Endothelial cell of umbilical vein (primary cell): ENCODE data around the gene ZSWIM7. TPM values are rescaled to one million over a fixed set of nuclear protein-coding genes. Genes with fewer than 3 reads are reported as not detected.

ENCODE experiments used
- BruUV-seq: library from RNA; stranded (reverse); fragments of 400-500 nt; replicated peaks from 2 replicates; lab custom pipeline; 2021; lab: Mats Ljungman, UMichigan
- CTCF ChIA-PET: fragments of 300-600, 350-600 bp; sonication (Branson Sonifier 250); formaldehyde crosslinking; loops from one replicate; lab custom pipeline; 2021; ENCODE audit warnings: antibody characterized with exemption, inconsistent platforms; lab: Charles Lee
- POLR2A ChIA-PET: fragments of 300-600, 350-600 bp; sonication (Branson Sonifier 250); formaldehyde crosslinking; loops from one replicate; lab custom pipeline; 2021; ENCODE audit warnings: antibody characterized with exemption, inconsistent platforms; lab: Charles Lee
- DNase-seq: peaks from one replicate; pipeline ENCODE4 v3.0.0-alpha.2; 2011; ENCODE audit warnings: low read depth, low spot score
- FAIRE-seq: peaks from 2 replicates; lab custom pipeline; 2011; peaks lifted over from hg19 to GRCh38; lab: Jason Lieb, UNC
- H2AFZ ChIP-seq: 2 replicates; pipeline ENCODE4 v1.6.0; 2012; ENCODE audit warnings: low read depth, low read length, control low read depth, inconsistent platforms
- H3K27ac ChIP-seq: 2 replicates; pipeline ENCODE4 v1.5.1; 2011; ENCODE audit warnings: low read depth, mild to moderate bottlenecking, control low read depth, low read length, moderate library complexity; ENCODE audit not compliant: insufficient read depth
- H3K27me3 ChIP-seq, 2 experiments: 2 replicates each; pipeline versions ENCODE4 v1.6.0 to v1.6.1; 2011; ENCODE audit warnings: low read length in 2 of 2, mixed read lengths in 1 of 2; ENCODE audit not compliant: control insufficient read depth in 2 of 2, insufficient read depth in 2 of 2
- H3K36me3 ChIP-seq, 2 experiments: 2 replicates in 1 of 2; 3 replicates in 1 of 2; pipeline ENCODE4 v1.5.1; 2011; ENCODE audit warnings: low read length in 2 of 2, mild to moderate bottlenecking in 1 of 2, moderate library complexity in 1 of 2; ENCODE audit not compliant: control insufficient read depth in 2 of 2, insufficient read depth in 2 of 2; ENCODE audit errors: extremely low read depth in 1 of 2
- H3K4me1 ChIP-seq: 3 replicates; pipeline ENCODE4 v1.5.1; 2011; ENCODE audit warnings: mild to moderate bottlenecking, low read length; ENCODE audit not compliant: control insufficient read depth, insufficient read depth; ENCODE audit errors: extremely low read depth
- H3K4me2 ChIP-seq: 2 replicates; pipeline ENCODE4 v1.6.1; 2011; ENCODE audit warnings: low read length, control low read depth, mixed read lengths; ENCODE audit not compliant: insufficient read depth
- H3K4me3 ChIP-seq, 3 experiments: fragments of 200-600 bp in 1 of 3; sonication (generic), shearing (Covaris generic) in 1 of 3; replicated peaks in 1 of 3; 2 replicates each; pipeline ENCODE4 v1.5.1; 2011 to 2016; ENCODE audit warnings: control low read depth in 3 of 3, low read length in 3 of 3, mild to moderate bottlenecking in 2 of 3, inconsistent platforms in 1 of 3, low read depth in 1 of 3, moderate library complexity in 1 of 3; ENCODE audit not compliant: insufficient read depth in 1 of 3
- H3K79me2 ChIP-seq: 2 replicates; pipeline ENCODE4 v1.6.0; 2012; ENCODE audit warnings: low read length, inconsistent platforms; ENCODE audit not compliant: control insufficient read depth, insufficient read depth
- H3K9ac ChIP-seq: replicated peaks from 2 replicates; pipeline ENCODE3; 2011; ENCODE audit warnings: low read length, control low read depth; ENCODE audit not compliant: insufficient read depth; ENCODE audit errors: extremely low read depth
- H3K9me1 ChIP-seq: replicated peaks from 3 replicates; pipeline ENCODE4 v1.6.0; 2011; ENCODE audit warnings: mild to moderate bottlenecking, low read length; ENCODE audit not compliant: control insufficient read depth, insufficient read depth; ENCODE audit errors: extremely low read depth
- H3K9me3 ChIP-seq: replicated peaks from 2 replicates; pipeline ENCODE4 v1.5.1; 2012; ENCODE audit warnings: low read length, inconsistent platforms; ENCODE audit not compliant: control insufficient read depth, insufficient read depth
- H4K20me1 ChIP-seq: replicated peaks from 2 replicates; pipeline ENCODE3; 2011; ENCODE audit warnings: mild to moderate bottlenecking, low read length; ENCODE audit not compliant: control insufficient read depth, insufficient read depth; ENCODE audit errors: extremely low read depth
- CTCF ChIP-seq, 2 donors: IDR thresholded peaks; 1 replicate in 1 of 2; 2 replicates in 1 of 2; pipeline ENCODE4 v1.5.1; 2011; ENCODE audit warnings: low read length in 2 of 2, mild to moderate bottlenecking in 2 of 2, moderate library complexity in 2 of 2, control low read depth in 1 of 2, inconsistent platforms in 1 of 2, low read depth in 1 of 2; ENCODE audit not compliant: insufficient read depth in 1 of 2; ENCODE audit errors: extremely low read depth in 1 of 2
- FOS ChIP-seq: IDR thresholded peaks from 2 replicates; pipeline ENCODE4 v1.6.1; 2011; ENCODE audit warnings: mild to moderate bottlenecking, low read length, moderate library complexity, borderline replicate concordance; ENCODE audit not compliant: insufficient read depth
- GATA2 ChIP-seq: IDR thresholded peaks from 2 replicates; pipeline ENCODE4 v1.7.0; 2011; ENCODE audit warnings: low read depth, mild to moderate bottlenecking, moderate library complexity, mixed read lengths, low read length; ENCODE audit not compliant: insufficient read length, insufficient read depth
- JUN ChIP-seq: IDR thresholded peaks from 2 replicates; pipeline ENCODE4 v1.6.1; 2011; ENCODE audit warnings: borderline replicate concordance, low read depth; ENCODE audit not compliant: insufficient read length, insufficient read depth
- MYC ChIP-seq: IDR thresholded peaks from one replicate; pipeline ENCODE4 v1.6.1; 2011; ENCODE audit warnings: mild to moderate bottlenecking, low read depth, low read length
- POLR2AphosphoS5 ChIP-seq: IDR thresholded peaks from 2 replicates; pipeline ENCODE4 v1.6.1; 2012; ENCODE audit warnings: low read depth, mild to moderate bottlenecking, control low read depth, low read length, moderate library complexity; ENCODE audit not compliant: insufficient read depth
- dilution Hi-C: fragments of 300-500 bp; cut with MboI; formaldehyde crosslinking; loops from one replicate; pipeline ENCODE4 v1.15.0; 2019; ENCODE audit warnings: low sequenced_read_pairs; ENCODE audit not compliant: extremely low pct_ligation_motif_present
- intact Hi-C: fragments of 100-400 bp; cut with micrococcal nuclease; formaldehyde crosslinking; loops from one replicate; pipeline ENCODE4 v1.10.0; 2022
- polyA plus RNA-seq, 4 experiments: library from polyadenylated mRNA; depleted of rRNA in 3 of 4; stranded (reverse) in 3 of 4; unstranded in 1 of 4; fragments of >200 nt; gene quantifications; 2 replicates each; pipeline versions ENCODE4 v1.2.1 to v1.2.3, GENCODE V29; 2011 to 2012; ENCODE audit warnings: missing spikeins in 1 of 4
- total RNA-seq: library from RNA; stranded (reverse); gene quantifications from 2 replicates; pipeline ENCODE4 v1.2.3, GENCODE V29; 2021
- TF ChIP-seq, protein P1 (sequence below): IDR thresholded peaks from 2 replicates; pipeline ENCODE4 v1.6.1; 2011; ENCODE audit not compliant: insufficient read depth, insufficient read length

Gene ZSWIM7
- total and polyA plus RNA-seq, 2 donors (not counting 3 experiments of a cell fraction or from before 2014, with no cell fraction given) = 18.0 to 33.8 TPM

DNA sequence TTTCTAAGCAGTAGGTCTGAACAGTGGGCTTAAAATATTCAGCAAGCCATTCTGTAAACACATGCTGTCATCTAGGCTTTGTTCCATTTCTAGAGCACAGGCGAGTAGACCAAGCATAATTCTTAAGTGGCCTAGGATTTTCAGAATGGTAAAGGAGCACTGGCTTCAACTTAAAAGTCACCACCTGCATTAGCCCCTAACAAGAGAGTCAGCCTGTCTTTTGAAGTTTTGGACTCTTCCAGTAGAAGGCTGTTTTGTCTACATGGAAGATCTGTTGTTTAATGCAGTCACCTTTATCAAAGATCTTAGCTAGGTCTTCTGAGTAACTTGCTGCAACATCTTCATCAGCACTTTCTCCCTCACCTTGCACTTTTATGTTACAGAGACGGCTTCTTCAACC, 36.8 kb upstream of the ZSWIM7 start:
- Histone ChIP-seq H3K9me1 (no peaks in the 10 kb centered on the region), H3K27me3 (no peaks in the 10 kb centered on the region), H3K79me2 (no peaks in the 10 kb centered on the region), H3K9me3 (no peaks in the 10 kb centered on the region), H2AFZ (no peak overlapping the region), H3K27ac (no peak overlapping the region), H3K4me3 (no peak overlapping the region), H3K9ac (no peak overlapping the region), H3K36me3 (peaks cover 14 to 27% of the 10 kb centered on the region in 2 experiments), H3K4me2 (no peak overlapping the region), H4K20me1 (no peaks in the 10 kb centered on the region), H3K4me1 (peaks cover 6% of the 10 kb centered on the region)
- TF ChIP-seq, protein P1, sequence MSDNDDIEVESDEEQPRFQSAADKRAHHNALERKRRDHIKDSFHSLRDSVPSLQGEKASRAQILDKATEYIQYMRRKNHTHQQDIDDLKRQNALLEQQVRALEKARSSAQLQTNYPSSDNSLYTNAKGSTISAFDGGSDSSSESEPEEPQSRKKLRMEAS = no peak
- TF ChIP-seq CTCF (IDR thresholded peaks at IDR 0.05; ENCODE audit: extremely low read depth in 1 of 2, insufficient read depth in 1 of 2, low read depth in 1 of 2, low read length in 2 of 2) = no peak
- BruUV-seq = no TSS peak
- POLR2A ChIA-PET = no interaction called here
- CTCF ChIA-PET = interaction anchor here (0.6 kb wide), 1 partner anchor 37 kb away, joined by 3 read pairs; no protein-coding TSS in a partner anchor
- intact Hi-C loops (no loop called here), dilution Hi-C loops (no loop called here)
- FAIRE-seq (no peak), DNase-seq (no peak)

GRCh38 chr17:16033729-16034349, 34.3 kb upstream of the ZSWIM7 start:
- H3K27ac ChIP-seq = no peak overlapping the region
- no peak overlapping the region for H3K4me2 ChIP-seq
- TF ChIP-seq CTCF (IDR thresholded peaks at IDR 0.05; ENCODE audit: extremely low read depth in 1 of 2, insufficient read depth in 1 of 2, low read depth in 1 of 2, low read length in 2 of 2) (no peak), JUN (no peak), GATA2 (no peak), FOS (no peak), MYC (no peak), POLR2AphosphoS5 (no peak)
- TF ChIP-seq, protein P1 = no peak
- no peaks in the 10 kb centered on the region for H4K20me1 ChIP-seq
- CTCF ChIA-PET = interaction anchor here (1.0 kb wide), 1 partner anchor 14 kb away, joined by 3 read pairs; no protein-coding TSS in a partner anchor
- H3K4me3 ChIP-seq = no peak overlapping the region
- BruUV-seq = no TSS peak
- H2AFZ ChIP-seq = no peak overlapping the region
- no peaks in the 10 kb centered on the region for H3K9me1 ChIP-seq
- H3K27me3 ChIP-seq = no peaks in the 10 kb centered on the region
- POLR2A ChIA-PET = no interaction called here
- intact Hi-C loops (no loop called here), dilution Hi-C loops (no loop called here)
- DNase-seq (no peak), FAIRE-seq (no peak)
- H3K36me3 ChIP-seq = peaks cover 24 to 25% of the 10 kb centered on the region in 2 experiments
- no peaks in the 10 kb centered on the region for H3K9me3 ChIP-seq
- H3K4me1 ChIP-seq = peaks cover 19% of the 10 kb centered on the region
- H3K9ac ChIP-seq = no peak overlapping the region
- peaks cover 5% of the 10 kb centered on the region for H3K79me2 ChIP-seq
